K562 (cell line): ENCODE measurements around the gene ARHGAP28. TPM values are rescaled to one million over a fixed set of nuclear protein-coding genes. Genes with fewer than 3 reads are reported as not detected.

Source experiments
- CBX3 ChIP-seq, 2 experiments: IDR thresholded peaks; 1 replicate in 1 of 2; 2 replicates in 1 of 2; pipeline ENCODE4 v1.6.1; 2012; ENCODE audit warnings: inconsistent platforms in 2 of 2, low read length in 2 of 2, borderline replicate concordance in 1 of 2, control low read depth in 1 of 2
- FOXJ3 ChIP-seq: sonication (generic); formaldehyde crosslinking; IDR thresholded peaks from 2 replicates; pipeline ENCODE4 v1.4.0; 2020; ENCODE audit warnings: mild to moderate bottlenecking, missing genetic modification reagents
- NEUROD1 ChIP-seq: fragments of 150-350 bp; IDR thresholded peaks from 2 replicates; pipeline ENCODE4 v1.6.1; 2014; ENCODE audit warnings: borderline replicate concordance, low read length, low read depth; ENCODE audit not compliant: partially characterized antibody
- PCBP1 ChIP-seq: fragments of 200-400 bp; formaldehyde crosslinking; IDR thresholded peaks from 2 replicates; pipeline ENCODE4 v1.6.1; 2018; ENCODE audit warnings: mild to moderate bottlenecking, low read depth, low read length; ENCODE audit not compliant: poor library complexity, severe bottlenecking
- RHOXF2B ChIP-seq: fragments of 250-450 bp; sonication (Bioruptor Pico); conservative IDR thresholded peaks from 2 replicates; pipeline ENCODE4 v1.5.1; 2021
- ZC3H8 ChIP-seq: fragments of 450-650 bp; IDR thresholded peaks from 2 replicates; pipeline ENCODE4 v1.6.1; 2017
- ZNF57 ChIP-seq: fragments of 450-650 bp; formaldehyde crosslinking; IDR thresholded peaks from 2 replicates; pipeline ENCODE4 v1.4.0; 2020; ENCODE audit warnings: mild to moderate bottlenecking, moderate library complexity
- polyA plus RNA-seq, 8 experiments: library from polyadenylated mRNA; depleted of rRNA in 4 of 8; stranded (reverse) in 5 of 8; unstranded in 3 of 8; fragments of >200 nt; fragmentation: Nextera tagmentation in 2 of 8; fragmentation: Illumina TruSeq in 1 of 8; extraction: Ambion mirVana in 2 of 8; extraction: Trizol in 1 of 8; gene quantifications; 2 replicates each; pipeline versions ENCODE4 v1.2.1 to v1.2.3, GENCODE V29; 2011 to 2014; ENCODE audit warnings: inconsistent platforms in 1 of 8, missing spikeins in 1 of 8
- total RNA-seq, 7 experiments: library from RNA; depleted of rRNA in 6 of 7; stranded (reverse); fragments of >200 nt in 6 of 7; fragmentation: Illumina TruSeq in 2 of 7; extraction: Trizol in 2 of 7; gene quantifications; 2 replicates each; pipeline versions ENCODE4 v1.2.1 to v1.2.3, GENCODE V29; 2011 to 2021; ENCODE audit warnings: low replicate concordance in 1 of 7
- TF ChIP-seq, protein P1 (sequence below): fragments of 450-650 bp; IDR thresholded peaks from 2 replicates; pipeline ENCODE4 v1.6.1; 2016; ENCODE audit warnings: low read depth
- TF ChIP-seq, protein P2 (sequence below): fragments of 150-350 bp; IDR thresholded peaks from 2 replicates; pipeline ENCODE4 v1.6.1; 2014; ENCODE audit warnings: low read depth, mild to moderate bottlenecking, low read length, borderline replicate concordance

Gene ARHGAP28
- total and polyA plus RNA-seq, 9 of the 15 experiments (the other 6 are each of a cell fraction or from before 2014, with no cell fraction given) = 0.93 to 5.9 (median 5.0) TPM

- TF ChIP-seq, protein P1, sequence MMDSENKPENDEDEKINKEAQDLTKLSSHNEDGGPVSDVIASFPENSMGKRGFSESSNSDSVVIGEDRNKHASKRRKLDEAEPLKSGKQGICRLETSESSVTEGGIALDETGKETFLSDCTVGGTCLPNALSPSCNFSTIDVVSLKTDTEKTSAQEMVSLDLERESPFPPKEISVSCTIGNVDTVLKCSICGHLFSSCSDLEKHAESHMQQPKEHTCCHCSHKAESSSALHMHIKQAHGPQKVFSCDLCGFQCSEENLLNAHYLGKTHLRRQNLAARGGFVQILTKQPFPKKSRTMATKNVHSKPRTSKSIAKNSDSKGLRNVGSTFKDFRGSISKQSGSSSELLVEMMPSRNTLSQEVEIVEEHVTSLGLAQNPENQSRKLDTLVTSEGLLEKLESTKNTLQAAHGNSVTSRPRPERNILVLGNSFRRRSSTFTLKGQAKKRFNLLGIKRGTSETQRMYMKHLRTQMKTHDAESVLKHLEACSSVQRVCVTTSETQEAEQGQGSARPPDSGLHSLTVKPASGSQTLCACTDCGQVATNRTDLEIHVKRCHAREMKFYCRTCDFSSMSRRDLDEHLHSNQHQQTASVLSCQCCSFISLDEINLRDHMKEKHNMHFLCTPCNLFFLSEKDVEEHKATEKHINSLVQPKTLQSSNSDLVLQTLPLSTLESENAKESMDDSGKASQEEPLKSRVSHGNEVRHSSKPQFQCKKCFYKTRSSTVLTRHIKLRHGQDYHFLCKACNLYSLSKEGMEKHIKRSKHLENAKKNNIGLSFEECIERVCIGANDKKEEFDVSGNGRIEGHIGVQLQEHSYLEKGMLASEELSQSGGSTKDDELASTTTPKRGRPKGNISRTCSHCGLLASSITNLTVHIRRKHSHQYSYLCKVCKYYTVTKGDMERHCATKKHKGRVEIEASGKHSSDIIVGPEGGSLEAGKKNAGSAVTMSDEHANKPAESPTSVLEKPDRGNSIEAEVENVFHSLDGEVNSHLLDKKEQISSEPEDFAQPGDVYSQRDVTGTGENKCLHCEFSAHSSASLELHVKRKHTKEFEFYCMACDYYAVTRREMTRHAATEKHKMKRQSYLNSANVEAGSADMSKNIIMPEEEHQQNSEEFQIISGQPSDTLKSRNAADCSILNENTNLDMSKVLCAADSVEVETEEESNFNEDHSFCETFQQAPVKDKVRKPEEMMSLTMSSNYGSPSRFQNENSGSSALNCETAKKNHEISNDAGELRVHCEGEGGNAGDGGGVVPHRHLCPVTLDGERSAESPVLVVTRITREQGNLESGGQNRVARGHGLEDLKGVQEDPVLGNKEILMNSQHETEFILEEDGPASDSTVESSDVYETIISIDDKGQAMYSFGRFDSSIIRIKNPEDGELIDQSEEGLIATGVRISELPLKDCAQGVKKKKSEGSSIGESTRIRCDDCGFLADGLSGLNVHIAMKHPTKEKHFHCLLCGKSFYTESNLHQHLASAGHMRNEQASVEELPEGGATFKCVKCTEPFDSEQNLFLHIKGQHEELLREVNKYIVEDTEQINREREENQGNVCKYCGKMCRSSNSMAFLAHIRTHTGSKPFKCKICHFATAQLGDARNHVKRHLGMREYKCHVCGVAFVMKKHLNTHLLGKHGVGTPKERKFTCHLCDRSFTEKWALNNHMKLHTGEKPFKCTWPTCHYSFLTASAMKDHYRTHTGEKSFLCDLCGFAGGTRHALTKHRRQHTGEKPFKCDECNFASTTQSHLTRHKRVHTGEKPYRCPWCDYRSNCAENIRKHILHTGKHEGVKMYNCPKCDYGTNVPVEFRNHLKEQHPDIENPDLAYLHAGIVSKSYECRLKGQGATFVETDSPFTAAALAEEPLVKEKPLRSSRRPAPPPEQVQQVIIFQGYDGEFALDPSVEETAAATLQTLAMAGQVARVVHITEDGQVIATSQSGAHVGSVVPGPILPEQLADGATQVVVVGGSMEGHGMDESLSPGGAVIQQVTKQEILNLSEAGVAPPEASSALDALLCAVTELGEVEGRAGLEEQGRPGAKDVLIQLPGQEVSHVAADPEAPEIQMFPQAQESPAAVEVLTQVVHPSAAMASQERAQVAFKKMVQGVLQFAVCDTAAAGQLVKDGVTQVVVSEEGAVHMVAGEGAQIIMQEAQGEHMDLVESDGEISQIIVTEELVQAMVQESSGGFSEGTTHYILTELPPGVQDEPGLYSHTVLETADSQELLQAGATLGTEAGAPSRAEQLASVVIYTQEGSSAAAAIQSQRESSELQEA = no peak
- TF ChIP-seq CBX3 (IDR thresholded peaks at IDR 0.05; ENCODE audit: borderline replicate concordance in 1 of 2, low read length in 2 of 2) (no peak), NEUROD1 (no peak), ZNF57 (no peak), ZC3H8 (no peak), RHOXF2B (CRISPR knock-in tag) (no peak), FOXJ3 (CRISPR knock-in tag) (no peak), PCBP1 (no peak)
- TF ChIP-seq, protein P2, sequence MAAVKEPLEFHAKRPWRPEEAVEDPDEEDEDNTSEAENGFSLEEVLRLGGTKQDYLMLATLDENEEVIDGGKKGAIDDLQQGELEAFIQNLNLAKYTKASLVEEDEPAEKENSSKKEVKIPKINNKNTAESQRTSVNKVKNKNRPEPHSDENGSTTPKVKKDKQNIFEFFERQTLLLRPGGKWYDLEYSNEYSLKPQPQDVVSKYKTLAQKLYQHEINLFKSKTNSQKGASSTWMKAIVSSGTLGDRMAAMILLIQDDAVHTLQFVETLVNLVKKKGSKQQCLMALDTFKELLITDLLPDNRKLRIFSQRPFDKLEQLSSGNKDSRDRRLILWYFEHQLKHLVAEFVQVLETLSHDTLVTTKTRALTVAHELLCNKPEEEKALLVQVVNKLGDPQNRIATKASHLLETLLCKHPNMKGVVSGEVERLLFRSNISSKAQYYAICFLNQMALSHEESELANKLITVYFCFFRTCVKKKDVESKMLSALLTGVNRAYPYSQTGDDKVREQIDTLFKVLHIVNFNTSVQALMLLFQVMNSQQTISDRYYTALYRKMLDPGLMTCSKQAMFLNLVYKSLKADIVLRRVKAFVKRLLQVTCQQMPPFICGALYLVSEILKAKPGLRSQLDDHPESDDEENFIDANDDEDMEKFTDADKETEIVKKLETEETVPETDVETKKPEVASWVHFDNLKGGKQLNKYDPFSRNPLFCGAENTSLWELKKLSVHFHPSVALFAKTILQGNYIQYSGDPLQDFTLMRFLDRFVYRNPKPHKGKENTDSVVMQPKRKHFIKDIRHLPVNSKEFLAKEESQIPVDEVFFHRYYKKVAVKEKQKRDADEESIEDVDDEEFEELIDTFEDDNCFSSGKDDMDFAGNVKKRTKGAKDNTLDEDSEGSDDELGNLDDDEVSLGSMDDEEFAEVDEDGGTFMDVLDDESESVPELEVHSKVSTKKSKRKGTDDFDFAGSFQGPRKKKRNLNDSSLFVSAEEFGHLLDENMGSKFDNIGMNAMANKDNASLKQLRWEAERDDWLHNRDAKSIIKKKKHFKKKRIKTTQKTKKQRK = no peak
These were observed 137.1 kb downstream of the ARHGAP28 start (continued) for GRCh38 chr18:6866552-6867085.
